ENCODE measurements around the gene SLC2A13. TPM values are rescaled to one million over a fixed set of nuclear protein-coding genes. Genes with fewer than 3 reads are reported as not detected.

The SLC2A13 gene
- total RNA-seq, 1 experiment from 2014 or later: 15.3 TPM

- ATAC-seq: no peak
- no peak overlapping the region for H3K27ac Mint-ChIP-seq
Observed at GRCh38 chr12:40044396-40044795, 61.5 kb downstream of the SLC2A13 start.

GRCh38 chr12:40039598-40039997, 66.3 kb downstream of the SLC2A13 start:
- ATAC-seq: no peak
- Mint-ChIP-seq H3K36me3 (no peaks in the 10 kb centered on the region), H3K4me1 (peaks cover 14% of the 10 kb centered on the region), H3K27ac (no peak overlapping the region), H3K9me3 (no peaks in the 10 kb centered on the region), H3K4me3 (no peak overlapping the region), H3K27me3 (ENCODE audit: low read depth) (no peaks in the 10 kb centered on the region)
- DNase-seq (ENCODE audit: low spot score): no peak
- ChIA-PET CTCF (no interaction called here), POLR2A (no interaction called here)
- TF ChIP-seq SMAD3 (CRISPR knock-in tag; IDR thresholded peaks at IDR 0.05; ENCODE audit: borderline replicate concordance) (no peak), ZNF232 (CRISPR knock-in tag; IDR thresholded peaks at IDR 0.05) (no peak), AFF4 (CRISPR knock-in tag; IDR thresholded peaks at IDR 0.05; ENCODE audit: borderline replicate concordance) (no peak), ELF4 (CRISPR knock-in tag; IDR thresholded peaks at IDR 0.05; ENCODE audit: low read depth) (no peak), MLX (CRISPR knock-in tag; IDR thresholded peaks at IDR 0.05) (no peak), PREB (CRISPR knock-in tag; IDR thresholded peaks at IDR 0.05; ENCODE audit: borderline replicate concordance) (no peak), ZNF396 (CRISPR knock-in tag; IDR thresholded peaks at IDR 0.05; ENCODE audit: borderline replicate concordance) (no peak), FOXK1 (CRISPR knock-in tag; IDR thresholded peaks at IDR 0.05) (no peak)

More at GRCh38 chr12:40044396-40044795, 61.5 kb downstream of the SLC2A13 start:
- CTCF ChIA-PET: no interaction called here
- Mint-ChIP-seq H3K27me3 (ENCODE audit: low read depth) (no peaks in the 10 kb centered on the region), H3K4me3 (no peak overlapping the region), H3K4me1 (no peaks in the 10 kb centered on the region), H3K9me3 (no peaks in the 10 kb centered on the region), H3K36me3 (no peaks in the 10 kb centered on the region)
- TF ChIP-seq, protein P1, sequence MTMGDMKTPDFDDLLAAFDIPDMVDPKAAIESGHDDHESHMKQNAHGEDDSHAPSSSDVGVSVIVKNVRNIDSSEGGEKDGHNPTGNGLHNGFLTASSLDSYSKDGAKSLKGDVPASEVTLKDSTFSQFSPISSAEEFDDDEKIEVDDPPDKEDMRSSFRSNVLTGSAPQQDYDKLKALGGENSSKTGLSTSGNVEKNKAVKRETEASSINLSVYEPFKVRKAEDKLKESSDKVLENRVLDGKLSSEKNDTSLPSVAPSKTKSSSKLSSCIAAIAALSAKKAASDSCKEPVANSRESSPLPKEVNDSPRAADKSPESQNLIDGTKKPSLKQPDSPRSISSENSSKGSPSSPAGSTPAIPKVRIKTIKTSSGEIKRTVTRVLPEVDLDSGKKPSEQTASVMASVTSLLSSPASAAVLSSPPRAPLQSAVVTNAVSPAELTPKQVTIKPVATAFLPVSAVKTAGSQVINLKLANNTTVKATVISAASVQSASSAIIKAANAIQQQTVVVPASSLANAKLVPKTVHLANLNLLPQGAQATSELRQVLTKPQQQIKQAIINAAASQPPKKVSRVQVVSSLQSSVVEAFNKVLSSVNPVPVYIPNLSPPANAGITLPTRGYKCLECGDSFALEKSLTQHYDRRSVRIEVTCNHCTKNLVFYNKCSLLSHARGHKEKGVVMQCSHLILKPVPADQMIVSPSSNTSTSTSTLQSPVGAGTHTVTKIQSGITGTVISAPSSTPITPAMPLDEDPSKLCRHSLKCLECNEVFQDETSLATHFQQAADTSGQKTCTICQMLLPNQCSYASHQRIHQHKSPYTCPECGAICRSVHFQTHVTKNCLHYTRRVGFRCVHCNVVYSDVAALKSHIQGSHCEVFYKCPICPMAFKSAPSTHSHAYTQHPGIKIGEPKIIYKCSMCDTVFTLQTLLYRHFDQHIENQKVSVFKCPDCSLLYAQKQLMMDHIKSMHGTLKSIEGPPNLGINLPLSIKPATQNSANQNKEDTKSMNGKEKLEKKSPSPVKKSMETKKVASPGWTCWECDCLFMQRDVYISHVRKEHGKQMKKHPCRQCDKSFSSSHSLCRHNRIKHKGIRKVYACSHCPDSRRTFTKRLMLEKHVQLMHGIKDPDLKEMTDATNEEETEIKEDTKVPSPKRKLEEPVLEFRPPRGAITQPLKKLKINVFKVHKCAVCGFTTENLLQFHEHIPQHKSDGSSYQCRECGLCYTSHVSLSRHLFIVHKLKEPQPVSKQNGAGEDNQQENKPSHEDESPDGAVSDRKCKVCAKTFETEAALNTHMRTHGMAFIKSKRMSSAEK (CRISPR knock-in tag; IDR thresholded peaks at IDR 0.05; ENCODE audit: borderline replicate concordance): no peak
- TF ChIP-seq NFYB (CRISPR knock-in tag; conservative IDR thresholded peaks at IDR 0.05; ENCODE audit: low read depth): no peak
- TF ChIP-seq CDX4 (CRISPR knock-in tag; IDR thresholded peaks at IDR 0.05; ENCODE audit: borderline replicate concordance): no peak
- TF ChIP-seq CREB1 (CRISPR knock-in tag; IDR thresholded peaks at IDR 0.05): no peak
- TF ChIP-seq ZNF671 (CRISPR knock-in tag; IDR thresholded peaks at IDR 0.05): no peak
- TF ChIP-seq ATF1 (CRISPR knock-in tag; IDR thresholded peaks at IDR 0.05): no peak
- no peak for TF ChIP-seq MYBL2 (CRISPR knock-in tag; IDR thresholded peaks at IDR 0.05)
- TF ChIP-seq USF1 (CRISPR knock-in tag; IDR thresholded peaks at IDR 0.05): no peak
- TF ChIP-seq, protein P2, sequence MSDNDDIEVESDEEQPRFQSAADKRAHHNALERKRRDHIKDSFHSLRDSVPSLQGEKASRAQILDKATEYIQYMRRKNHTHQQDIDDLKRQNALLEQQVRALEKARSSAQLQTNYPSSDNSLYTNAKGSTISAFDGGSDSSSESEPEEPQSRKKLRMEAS (CRISPR knock-in tag; IDR thresholded peaks at IDR 0.05): no peak
- TF ChIP-seq JAZF1 (CRISPR knock-in tag; IDR thresholded peaks at IDR 0.05): no peak
- no peak for TF ChIP-seq SMAD4 (CRISPR knock-in tag; IDR thresholded peaks at IDR 0.05)
- no peak for TF ChIP-seq CBFB (CRISPR knock-in tag; IDR thresholded peaks at IDR 0.05; ENCODE audit: low read depth)
- no peak for TF ChIP-seq PRRX2 (CRISPR knock-in tag; IDR thresholded peaks at IDR 0.05)
- no peak for TF ChIP-seq ZNF121 (CRISPR knock-in tag; IDR thresholded peaks at IDR 0.05)
- TF ChIP-seq, protein P3, sequence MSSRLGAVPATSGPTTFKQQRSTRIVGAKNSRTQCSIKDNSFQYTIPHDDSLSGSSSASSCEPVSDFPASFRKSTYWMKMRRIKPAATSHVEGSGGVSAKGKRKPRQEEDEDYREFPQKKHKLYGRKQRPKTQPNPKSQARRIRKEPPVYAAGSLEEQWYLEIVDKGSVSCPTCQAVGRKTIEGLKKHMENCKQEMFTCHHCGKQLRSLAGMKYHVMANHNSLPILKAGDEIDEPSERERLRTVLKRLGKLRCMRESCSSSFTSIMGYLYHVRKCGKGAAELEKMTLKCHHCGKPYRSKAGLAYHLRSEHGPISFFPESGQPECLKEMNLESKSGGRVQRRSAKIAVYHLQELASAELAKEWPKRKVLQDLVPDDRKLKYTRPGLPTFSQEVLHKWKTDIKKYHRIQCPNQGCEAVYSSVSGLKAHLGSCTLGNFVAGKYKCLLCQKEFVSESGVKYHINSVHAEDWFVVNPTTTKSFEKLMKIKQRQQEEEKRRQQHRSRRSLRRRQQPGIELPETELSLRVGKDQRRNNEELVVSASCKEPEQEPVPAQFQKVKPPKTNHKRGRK (CRISPR knock-in tag; IDR thresholded peaks at IDR 0.05; ENCODE audit: borderline replicate concordance): no peak
- TF ChIP-seq TCF7 (CRISPR knock-in tag; IDR thresholded peaks at IDR 0.05; ENCODE audit: low read depth): no peak
- no peak for TF ChIP-seq ZNF232 (CRISPR knock-in tag; IDR thresholded peaks at IDR 0.05)
- no peak for TF ChIP-seq MXD4 (CRISPR knock-in tag; IDR thresholded peaks at IDR 0.05; ENCODE audit: borderline replicate concordance)
- no peak for TF ChIP-seq ZNF396 (CRISPR knock-in tag; IDR thresholded peaks at IDR 0.05; ENCODE audit: borderline replicate concordance)
- POLR2A ChIA-PET: no interaction called here
- no peak for DNase-seq (ENCODE audit: low spot score)
